PC-9 (cell line): ENCODE results near the gene SBF2.

Experiments
- CTCF ChIP-seq: fragments of 200-600 bp; sonication (generic); conservative IDR thresholded peaks from 2 replicates; pipeline ENCODE4 v1.6.1; 2017; ENCODE audit warnings: mixed run types, antibody characterized with exemption, mild to moderate bottlenecking, moderate library complexity
- EZH2 ChIP-seq: fragments of 200-600 bp; sonication (generic); IDR thresholded peaks from 2 replicates; pipeline ENCODE4 v1.8.0; 2017; ENCODE audit warnings: antibody characterized with exemption, low read depth

- TF ChIP-seq CTCF (no peak), EZH2 (no peak)
These were observed 470.6 kb downstream of the SBF2 start for GRCh38 chr11:9823439-9823838.
